Measurements from ENCODE around the gene PNPLA7.

DNA sequence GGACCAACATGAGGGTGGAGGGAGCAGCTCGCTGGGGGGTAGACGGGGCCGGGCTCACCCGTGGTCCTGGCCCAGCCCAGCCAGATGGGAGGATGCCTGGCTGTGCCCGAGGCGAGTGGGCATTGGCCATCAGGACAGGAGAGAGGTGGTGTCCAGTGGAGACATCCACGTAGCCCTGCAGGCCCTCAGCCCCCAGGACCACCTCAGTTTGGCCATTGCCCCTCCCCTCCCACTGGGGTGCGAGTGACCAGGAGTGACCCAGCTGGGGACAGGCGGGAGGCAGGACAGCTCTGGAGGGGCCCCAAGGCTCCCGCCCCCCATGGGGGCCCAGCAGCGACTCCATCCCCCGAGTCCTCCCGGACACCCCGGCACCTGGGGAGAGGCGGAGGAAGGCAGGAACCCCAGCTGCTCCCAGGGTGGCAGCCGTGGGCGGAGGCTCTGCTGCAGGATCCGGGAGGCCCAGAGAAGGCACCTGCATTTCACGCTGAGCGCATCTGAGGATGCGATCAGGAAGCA lies 118.7 kb downstream of the PNPLA7 start:
- TF ChIP-seq CTCF (IDR thresholded peaks at IDR 0.05) (no peak), POLR2A (IDR thresholded peaks at IDR 0.05) (no peak)
